HG02759 (cell line): Measurements from ENCODE around the gene CD14.
"Not testable (repeated sequence)": the region's sequence is repeated elsewhere in the genome, so short reads cannot be mapped to it uniquely, and the experiment has no call there.

Experiments used
- ATAC-seq: cut with Tn5 transposase; IDR thresholded peaks from one replicate; pipeline ENCODE4 v1.9.1; 2021; ENCODE audit warnings: mild to moderate bottlenecking, moderate library complexity; ENCODE audit not compliant: unreplicated experiment

The CD14 gene

GRCh38 chr5:140598836-140599235 is 34.1 kb downstream of the CD14 start:
- ATAC-seq, result no peak

DNA sequence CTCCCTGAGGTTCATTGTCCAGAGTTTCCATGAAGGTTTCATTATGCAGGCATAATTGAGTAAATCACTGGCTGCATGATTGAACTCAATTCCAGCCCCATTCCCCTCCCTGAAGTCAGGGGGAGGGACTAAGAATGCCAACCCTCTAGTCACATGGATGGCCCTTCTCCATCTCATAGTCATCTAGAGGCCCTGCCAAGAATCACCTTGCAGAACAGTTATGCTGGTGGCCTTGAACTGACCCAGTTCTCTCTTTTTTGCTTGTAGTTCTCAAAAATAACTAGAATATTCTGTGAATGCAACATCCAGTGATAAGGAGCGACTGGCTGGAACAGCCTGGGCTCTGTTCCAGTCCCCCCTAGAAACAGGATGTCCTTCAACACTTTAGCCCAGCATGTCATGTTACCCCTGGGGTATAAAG is 36.6 kb downstream of the CD14 start:
- ATAC-seq, result no peak

GRCh38 chr5:140595538-140596300 is 37.3 kb downstream of the CD14 start:
- no peak for ATAC-seq

DNA sequence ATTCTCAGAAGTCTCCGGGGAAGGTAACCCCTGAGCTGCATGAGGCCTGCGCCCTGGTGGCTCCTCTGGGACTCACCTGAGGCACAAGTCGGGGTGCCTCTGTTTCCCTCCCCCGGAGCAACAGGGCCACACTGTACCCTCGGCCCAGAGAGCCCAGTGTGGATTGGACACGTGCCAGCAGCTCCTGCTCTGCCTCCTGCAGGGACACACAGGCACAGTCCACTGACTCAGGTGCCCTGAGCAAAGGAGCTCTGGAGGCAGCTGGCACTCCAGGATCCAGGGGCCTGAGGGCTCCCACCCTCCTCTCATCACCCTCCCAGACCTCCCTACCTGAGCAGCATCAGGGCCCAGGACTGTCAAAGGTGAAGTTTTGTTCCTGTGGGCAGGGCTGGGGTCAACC is 38.8 kb downstream of the CD14 start:
- ATAC-seq, result no peak

- not testable (repeated sequence) for ATAC-seq
Measured at GRCh38 chr5:140593070-140593469, 39.9 kb downstream of the CD14 start.

- no peak for ATAC-seq
Measured at GRCh38 chr5:140591747-140592372, 41.1 kb downstream of the CD14 start.

- no peak for ATAC-seq
Measured at GRCh38 chr5:140590861-140591260, 42.1 kb downstream of the CD14 start.

- ATAC-seq, result no peak
Measured at GRCh38 chr5:140588311-140589070, 44.5 kb downstream of the CD14 start.

DNA sequence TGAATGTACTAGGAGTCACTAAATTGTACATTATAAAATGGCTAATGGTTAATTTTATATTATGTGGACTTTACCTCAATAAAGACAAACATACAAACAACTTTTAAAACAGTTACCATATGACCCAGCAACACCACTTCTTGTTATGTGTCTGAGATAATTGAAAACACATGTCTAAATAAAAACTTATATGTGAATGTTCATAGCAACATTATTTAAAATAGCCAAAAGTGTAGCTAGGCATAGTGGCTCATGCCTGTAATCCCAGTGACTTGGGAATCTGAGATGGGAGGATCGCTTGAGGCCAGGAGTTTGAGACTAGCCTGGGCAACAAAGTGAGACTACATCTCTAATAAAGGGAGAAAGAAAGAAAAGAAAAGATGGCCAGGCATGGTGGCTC is 45.5 kb downstream of the CD14 start:
- no peak for ATAC-seq
